Globus pallidus (tissue), 1 donor: Measurements from ENCODE around the gene IFI6.
A peak's percentile ranks its signal among the peaks of the same experiment; 100 is the strongest.
"Not testable (repeated sequence)": the region's sequence is repeated elsewhere in the genome, so short reads cannot be mapped to it uniquely, and the experiment has no call there.

ENCODE experiments used
- DNase-seq: peaks from one replicate; pipeline ENCODE4 v3.0.0-alpha.2; 2015; ENCODE audit warnings: low spot score

Gene IFI6, protein sequence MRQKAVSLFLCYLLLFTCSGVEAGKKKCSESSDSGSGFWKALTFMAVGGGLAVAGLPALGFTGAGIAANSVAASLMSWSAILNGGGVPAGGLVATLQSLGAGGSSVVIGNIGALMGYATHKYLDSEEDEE

DNA sequence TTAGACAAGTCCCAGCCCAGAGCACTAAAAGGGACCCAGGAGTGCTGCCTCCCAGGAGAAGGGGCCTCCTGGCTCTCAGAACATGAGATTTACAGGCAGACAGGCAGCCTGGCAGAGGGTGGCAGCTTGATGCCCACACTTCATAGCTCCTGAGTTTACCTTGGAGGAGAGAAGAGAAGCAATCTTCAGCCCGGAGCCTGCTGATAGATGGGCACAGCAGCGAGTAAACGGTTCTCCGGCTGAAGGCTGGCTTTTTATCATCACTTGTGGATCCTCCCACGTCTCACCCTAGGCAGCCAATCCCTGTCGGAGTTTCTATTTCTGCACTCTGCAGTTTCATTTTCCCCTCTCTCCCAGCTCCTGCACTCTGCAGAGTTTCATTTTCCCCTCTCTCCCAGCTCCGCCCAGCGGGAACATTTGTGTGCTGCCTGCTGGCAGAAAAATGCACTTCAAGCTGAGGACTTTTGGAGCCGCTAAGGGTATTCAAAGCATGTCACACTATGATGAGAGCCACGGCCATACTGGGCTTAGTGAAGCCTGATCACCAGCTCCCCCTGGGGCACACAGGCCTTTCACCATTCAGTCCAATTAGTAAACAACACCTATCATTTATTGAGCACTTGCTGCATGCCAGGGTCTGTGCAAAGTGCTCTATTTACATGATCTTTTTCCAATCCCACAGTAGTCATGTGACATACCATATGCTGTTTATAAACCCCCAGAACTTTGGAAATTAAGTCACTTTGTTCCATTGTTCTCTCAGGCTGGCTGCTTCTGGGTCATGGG, at the start of gene IFI6:
IFI6 (minus strand) TSS at position 229 of the 786 bp plus-strand sequence. CDS start 2,878 bp downstream, outside the sequence.
- DNase-seq: peak; percentile 95

DNA sequence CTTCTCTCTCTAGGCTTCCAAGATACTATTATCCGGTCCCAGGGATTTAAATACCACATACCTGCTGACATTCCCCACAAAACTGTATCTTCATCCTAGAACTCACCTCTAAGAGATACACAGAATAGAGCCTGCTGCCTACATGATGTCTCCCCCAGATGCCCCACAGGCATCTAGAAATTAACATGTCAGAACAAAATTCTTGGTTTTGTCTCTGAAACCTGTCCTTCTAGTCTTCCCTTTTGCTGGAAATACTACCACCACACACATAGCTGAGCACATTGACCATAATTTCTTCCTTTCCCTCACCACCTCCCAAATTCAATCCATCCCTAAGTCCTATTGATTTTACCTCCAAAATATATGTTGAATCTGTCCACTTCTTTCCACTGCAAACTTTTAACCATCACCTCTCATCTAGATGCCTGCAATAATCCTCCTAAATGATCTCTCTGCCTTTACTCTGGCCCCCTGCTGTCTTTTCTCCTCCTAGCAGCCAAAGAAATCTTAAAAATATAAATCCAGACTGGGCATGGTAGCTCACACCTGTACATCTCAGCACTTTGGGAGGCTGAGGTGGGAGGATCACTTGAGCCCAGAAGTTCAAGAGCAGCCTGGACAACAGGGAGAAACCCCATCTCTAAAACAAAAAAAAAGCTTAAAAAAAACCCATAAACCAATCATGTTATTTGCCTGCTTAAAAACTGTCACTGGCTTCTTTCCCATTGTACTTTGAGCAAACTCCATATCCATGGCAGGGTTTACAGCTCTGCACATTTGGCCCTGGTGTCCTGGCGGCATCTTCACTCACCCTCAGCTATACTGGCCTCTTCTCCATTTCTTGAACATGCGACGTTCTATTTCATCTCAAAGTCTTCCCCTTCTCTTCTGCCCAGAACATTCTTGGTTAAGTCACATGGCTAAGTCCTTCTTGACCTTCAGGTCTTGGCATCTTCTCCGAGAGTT, 47.6 kb upstream of the IFI6 start:
- no peak for DNase-seq

DNA sequence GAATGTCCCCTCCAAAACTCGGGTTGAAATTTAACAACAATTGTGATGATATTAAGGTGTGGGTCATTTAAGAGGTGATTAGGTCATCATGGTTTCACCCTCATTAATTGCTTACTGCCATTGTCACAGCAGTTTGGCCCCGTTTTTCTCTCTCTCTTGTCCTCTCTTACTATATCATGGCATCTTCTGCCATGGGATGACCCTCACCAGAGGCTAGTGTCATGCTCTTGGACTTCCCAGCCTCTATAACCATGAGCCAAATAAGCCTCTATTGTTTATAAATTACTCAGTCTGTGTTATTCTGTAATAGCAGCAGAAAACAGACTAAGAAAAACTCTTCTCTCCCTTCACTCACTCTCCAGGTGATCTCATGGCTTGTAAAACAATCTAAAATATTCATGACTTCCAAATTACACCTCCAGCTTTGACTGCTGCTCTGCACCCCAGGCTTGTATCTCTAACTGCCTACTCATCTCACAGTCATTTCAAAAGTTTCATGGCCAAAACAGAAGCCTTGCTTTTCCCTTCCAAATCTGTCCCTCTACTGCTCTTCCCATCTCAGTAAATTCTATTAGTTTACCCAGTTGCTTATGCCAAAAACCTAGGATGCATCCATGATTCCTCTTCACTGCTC, 44.4 kb upstream of the IFI6 start:
- no peak for DNase-seq

DNA sequence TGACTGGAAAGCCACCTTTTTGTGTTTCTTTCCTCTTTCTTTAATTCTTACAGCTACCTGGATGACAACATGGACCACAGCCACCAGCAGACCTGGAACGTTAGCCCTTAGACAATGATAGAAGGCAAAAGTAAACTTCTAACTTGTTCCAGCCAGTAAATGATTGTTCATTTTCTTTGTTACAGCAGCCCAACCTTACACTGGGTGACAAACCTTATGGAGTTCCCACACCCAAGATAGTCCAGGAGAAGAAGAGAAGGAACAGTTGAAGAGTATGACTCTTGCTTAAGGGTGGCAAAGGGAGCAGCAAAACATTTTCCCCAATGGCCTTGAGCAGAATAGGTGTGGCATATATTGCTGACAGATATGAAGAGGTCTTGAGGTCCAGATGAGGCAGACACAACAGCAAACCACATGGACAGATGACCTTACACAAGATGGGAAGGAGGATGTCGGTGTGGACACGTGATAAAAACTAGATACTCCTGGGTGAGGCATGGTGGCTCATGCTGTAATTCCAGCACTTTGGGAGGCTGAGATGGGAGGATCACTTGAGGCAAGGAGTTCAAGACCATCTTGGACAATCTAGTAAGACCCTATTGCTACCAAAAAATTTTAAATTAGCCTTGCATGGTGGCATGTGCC, 42.0 kb upstream of the IFI6 start:
- no peak for DNase-seq

DNA sequence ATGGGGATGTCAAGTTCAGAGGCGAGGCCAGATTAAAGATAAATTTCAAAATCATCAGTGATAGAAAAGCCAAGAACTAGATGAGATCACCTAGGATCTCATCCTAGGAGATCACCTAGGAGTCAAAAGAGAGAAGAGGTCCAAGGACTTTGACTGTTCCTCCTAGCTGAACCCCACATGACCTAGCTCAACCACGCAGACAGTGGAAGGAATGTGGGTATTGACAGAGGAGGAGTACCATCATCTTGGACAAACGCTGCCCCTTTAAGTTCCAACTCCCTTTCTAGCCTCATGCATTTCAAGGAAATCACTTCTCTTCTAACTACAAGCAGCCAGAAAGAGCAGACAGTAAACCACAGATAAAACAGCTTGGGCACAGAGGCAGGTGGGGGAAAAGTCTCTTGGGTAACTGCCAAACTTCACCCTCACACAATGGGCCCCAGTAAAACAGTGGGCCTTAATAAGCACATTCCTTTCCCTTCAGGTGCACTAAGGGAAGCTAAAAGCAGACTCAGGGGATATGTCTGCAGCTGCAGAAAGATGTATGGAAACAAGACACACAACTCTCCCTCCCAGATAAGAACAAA, 41.2 kb upstream of the IFI6 start:
- DNase-seq: no peak

DNA sequence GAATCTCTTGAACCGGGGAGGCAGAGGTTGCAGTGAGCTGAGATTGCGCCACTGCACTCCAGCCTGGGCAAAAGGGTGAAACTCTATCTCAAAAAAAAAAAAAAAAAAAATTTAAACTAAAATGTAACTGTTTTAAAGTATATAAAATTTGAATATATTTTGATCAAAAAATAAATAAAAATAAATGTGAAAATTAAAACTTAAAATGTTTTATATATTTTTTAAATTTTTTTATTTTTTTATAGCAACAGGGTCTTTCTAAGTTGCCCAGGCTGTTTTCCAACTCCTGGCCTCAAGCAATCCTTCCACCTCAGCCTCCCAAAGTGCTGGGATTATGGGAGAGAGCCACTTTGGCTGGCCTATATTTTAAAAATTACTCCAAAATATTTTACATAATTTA, 38.6 kb upstream of the IFI6 start:
- no peak for DNase-seq

DNA sequence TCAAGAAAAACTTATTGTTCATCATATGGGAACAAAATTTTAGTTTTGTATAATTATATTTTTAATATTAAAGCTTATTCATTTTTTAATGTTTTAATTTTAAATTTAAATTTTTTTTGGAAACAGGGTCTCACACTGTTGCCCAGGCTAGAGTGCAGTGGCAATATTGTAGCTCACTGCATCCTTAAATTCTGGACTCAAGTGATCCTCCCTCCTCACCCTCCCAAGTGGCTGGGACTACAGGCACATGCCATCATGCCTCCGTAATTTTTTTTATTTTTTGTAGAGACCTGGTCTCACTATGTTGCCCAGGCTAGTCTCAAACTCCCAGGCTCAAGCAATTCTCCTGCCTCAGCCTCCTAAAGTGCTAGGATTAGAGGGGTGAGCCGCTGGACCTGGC, 33.6 kb upstream of the IFI6 start:
- no peak for DNase-seq

DNA sequence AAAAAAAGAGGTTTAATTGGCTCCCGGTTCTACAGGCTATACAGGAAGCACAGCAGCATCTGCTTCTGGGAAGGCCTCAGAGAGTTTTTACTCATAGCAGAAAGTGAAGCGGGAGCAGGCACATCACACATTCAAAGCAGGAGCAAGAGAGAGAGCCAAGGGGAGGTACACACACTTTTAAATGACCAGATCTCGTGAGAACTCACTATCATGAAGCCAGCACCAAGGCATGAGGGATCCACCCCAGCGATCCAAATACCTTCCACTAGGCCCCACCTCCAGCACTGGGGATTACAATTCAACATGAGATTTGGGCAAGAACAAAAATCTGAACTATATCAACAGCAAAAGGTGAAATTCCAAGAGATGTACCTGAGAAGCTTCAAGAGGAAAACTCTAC, 33.0 kb upstream of the IFI6 start:
- DNase-seq: no peak

DNA sequence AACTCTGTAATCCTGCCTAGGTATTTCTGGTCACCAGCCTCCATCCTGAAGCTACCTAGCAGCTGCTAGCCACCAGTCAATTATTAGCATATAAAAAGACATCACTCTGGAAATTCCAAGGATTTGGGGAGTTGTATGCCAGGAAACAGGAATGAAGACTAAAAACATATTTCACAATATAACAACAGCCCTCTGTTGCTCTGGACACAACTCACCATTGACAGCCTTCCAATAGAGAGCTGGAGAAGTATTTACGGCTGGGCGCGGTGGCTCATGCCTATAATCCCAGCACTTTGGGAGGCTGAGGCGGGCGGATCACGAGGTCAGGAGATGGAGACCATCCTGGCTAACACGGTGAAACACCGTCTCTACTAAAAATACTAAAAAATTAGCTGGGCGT, 24.8 kb upstream of the IFI6 start:
- not testable (repeated sequence) for DNase-seq

DNA sequence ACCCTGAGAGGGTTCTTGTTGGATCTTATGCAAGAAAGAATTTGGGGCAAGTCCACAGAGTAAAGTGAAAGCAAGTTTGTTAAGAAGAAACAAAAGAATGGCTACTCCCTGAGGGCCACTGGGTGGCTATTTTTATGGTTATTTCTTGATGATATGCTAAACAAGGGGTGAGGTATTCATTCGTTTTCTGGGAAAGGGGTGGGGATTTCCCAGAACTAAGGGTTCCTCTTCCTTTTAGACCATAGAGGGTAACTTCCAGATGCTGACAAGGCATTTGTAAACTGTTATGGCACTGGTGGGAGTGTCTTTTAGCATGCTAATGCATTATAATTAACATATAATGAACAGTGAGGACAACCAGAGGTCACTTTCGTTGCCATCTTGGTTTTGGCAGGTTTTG, 18.2 kb upstream of the IFI6 start:
- no peak for DNase-seq

DNA sequence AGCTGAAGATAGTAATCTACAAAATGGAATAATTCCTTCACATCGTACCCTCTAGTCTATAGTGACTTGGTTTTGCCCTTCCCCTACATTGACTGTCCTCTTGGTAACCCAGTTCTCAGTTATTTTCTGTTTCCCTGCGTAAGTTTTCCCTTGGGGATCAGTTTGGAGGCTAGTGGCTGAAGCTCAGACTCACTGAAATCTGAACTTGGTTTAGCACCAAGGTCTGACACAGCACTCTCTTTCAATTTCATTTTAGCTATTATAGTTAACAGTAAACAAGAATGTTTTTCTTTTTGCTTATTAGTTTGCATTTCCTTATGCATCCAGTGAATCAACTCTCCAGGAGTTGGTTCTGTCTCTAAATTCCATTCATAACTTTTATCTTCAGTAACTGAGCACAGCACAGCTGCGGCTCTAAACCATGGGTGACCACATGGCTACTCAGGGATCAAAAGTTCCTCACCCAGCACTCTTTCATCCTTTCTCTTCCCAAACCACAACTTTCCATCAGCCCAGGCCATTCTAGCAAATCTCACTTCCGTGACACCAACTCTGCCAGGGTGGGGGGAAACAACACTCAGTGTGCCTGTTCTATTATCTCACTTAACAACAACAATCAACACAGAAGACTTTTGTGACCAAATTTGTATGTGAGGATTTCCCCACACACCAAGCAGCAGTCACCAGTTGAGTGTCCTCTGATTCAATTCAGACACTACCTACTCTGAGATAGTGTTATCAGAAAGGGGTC, 17.6 kb upstream of the IFI6 start:
- DNase-seq: no peak

DNA sequence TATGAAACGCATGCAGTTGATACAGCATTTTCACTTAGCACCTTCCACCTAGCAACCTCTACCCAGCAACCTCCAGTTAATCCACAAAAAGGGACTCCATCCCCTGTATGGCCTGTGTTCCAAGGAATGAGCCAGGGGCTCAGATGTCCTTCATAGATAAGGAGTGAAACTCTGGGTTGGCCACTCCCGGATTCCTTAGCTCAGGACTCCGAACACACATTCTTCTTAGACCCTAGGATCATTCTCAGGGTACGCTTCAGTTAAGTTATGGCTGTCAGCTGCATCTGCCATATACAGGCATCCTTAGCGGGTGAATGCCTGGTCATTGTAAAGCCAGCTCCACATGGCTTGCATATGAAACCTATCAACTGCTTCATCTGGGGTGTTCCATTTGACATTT, 15.9 kb upstream of the IFI6 start:
- no peak for DNase-seq

DNA sequence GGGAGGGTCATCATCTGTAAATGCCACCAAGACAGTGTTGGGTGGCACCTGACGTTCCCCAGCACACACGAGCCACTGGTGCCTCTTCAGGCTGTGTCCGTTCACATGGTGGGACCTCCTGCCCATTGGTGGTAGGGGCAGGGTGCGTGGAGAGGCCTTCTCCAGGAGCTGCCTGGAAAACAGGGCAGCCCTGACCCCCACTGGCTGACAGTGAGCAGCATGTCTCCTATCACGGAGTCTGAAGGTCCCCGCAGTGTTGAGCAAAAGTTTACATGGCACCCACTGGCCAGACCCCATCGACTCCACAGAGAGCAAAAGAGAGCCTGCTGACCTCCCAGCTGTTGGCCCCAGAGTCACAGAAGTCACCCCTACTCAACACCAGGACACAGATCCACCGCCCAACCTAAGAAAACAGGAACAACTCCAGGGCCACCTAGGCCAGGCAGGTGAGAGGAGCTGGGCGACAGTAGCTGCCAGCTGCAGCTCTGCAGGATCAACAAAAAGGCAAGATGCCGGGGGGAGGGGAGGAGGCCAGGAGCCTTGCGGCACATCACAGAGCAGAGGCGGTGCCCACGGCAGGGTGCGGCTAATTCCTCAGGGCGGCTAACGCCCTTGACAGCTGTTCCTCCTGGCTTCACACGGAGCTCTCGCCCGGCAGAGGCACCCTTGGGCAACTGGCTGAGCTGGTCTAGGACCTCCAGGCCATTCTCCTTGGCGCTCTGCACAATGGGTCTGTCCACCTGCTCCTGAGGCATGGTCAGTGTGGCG, 14.4 kb upstream of the IFI6 start:
- DNase-seq: no peak

DNA sequence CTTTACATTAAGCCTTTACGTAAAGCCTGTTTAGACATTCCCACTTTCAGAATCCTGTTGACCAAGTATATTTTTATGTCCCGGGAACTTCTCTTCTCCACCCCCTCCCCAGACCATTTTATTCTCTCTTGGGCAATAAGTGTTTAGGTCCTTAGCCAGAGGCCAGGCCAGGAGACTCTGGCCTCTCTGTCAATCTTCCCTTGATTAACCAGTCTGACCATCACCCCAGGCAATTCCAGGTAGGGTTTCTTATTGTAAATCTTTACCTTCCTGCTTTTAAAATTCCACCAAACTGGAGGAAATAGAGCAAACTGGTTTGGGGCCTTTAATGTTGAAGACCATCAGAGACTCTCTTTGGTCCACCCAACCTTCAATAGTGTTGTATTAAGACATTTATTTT, 12.2 kb upstream of the IFI6 start:
- no peak for DNase-seq

DNA sequence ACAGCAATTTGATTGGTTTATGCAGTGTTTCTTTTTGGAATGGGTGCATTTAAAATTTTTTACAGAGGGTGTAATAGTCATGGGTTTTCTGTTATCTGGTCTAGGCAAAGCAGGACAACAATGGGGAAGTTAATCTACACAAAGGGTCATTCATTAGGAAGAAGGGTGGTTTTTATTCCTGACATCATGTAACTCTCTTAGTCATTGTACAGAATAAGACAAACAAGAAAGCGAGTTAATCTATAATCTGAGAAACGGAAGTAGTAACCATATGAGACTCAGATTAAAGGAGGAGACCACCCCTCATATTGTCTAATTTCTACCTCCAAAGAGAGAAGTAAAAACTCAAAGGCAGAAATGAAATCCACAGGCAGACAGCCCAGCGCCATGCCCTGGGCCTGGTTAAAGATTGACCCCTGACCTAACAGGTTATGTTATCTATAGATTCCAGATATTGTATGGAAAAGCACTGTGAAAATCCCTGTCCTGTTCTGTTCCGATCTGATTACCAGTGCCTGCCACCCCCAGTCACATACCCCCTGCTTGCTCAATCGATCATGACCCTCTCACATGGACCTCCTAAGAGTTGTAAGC, 10.5 kb upstream of the IFI6 start:
- peak; percentile 49 for DNase-seq

DNA sequence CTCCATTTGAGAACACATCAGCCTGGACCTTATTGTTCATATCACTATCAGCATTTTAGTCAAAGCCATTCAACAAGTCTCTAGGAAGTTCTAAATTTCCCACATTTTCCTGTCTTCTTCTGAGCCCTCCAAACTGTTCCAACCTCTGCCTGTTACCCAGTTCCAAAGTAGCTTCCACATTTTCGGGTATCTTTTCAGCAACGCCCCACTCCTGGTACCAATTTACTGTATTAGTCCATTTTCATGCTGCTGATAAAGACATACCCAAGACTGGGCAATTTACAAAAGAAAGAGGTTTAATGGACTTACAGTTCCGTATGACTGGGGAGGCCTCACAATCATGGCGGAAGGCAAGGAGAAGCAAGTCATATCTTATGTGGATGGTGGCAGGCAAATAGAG, 9.6 kb upstream of the IFI6 start:
- not testable (repeated sequence) for DNase-seq

DNA sequence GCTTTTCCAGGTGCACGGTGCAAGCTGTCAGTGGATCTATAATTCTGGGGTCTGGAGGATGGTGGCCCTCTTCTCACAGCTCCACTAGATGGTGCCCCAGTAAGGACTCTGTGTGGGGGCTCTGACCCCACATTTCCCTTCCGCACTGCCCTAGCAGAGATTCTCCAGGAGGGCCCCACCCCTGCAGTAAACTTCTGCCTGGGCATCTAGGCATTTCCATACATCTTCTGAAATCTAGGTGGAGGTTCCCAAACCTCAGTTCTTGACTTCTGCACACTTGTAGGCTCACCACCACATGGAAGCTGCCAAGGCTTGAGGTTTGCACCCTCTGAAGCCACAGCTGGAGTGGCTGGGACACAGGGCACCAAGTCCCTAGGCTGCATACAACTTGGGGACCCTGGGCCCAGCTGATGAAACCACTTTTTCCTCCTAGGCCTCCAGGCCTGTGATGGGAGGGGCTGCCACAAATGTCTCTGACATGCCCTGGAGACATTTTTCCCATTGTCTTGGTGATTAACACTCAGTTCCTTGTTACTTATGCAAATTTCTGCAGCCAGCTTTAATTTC, 8.3 kb upstream of the IFI6 start:
- not testable (repeated sequence) for DNase-seq

DNA sequence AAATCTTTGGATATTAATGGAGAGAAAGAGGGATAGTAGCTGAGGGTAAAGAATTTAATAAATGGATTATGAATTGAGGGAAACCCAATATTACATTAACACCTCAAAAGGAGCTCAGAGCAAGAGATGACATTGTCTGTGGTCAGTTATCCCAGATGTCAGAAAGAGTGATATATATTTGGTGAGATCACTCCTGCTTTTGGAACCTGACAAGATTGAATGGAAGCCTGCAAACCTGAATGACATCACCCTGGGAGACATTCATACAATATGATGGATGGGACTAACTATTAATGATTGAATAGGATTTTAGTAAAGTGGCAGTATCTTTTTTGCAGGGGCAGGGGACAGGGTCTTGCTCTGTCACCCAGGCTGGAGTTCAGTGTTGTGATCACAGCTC, 6.8 kb upstream of the IFI6 start:
- DNase-seq: no peak

DNA sequence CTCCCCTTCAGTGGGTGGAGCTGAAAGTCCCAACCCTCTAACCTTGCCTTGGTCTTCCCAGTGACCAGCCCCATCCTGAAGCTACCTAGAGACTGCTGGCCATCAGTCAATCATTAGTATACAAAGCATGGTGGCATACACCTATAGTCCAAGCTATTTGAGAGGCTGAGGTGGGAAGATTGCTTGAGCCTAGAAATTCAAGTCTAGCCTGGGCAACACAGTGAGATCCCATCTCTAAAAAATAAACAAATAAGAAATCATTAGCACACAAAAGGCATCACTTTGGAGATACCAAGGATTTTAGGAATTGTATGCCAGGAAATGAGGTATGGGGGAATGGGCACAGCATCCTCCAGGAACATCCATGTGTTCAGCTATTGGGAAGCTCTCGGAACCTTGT, 4.4 kb upstream of the IFI6 start:
- DNase-seq: no peak
